IMR-90 (cell line): ENCODE results near the gene SEMA6A.

Source experiments
- CTCF ChIP-seq: conservative IDR thresholded peaks from 2 replicates; pipeline ENCODE4 v1.5.1; 2012; ENCODE audit warnings: mild to moderate bottlenecking, low read depth, low read length, improper control_type of control experiment
- FOS ChIP-seq: fragments of 150-350 bp; IDR thresholded peaks from 2 replicates; pipeline ENCODE4 v1.6.1; 2016; ENCODE audit warnings: low read depth, low read length
- MAFK ChIP-seq: IDR thresholded peaks from 2 replicates; pipeline ENCODE4 v1.6.1; 2012; ENCODE audit warnings: low read depth, low read length, improper control_type of control experiment
- MXI1 ChIP-seq: IDR thresholded peaks from 2 replicates; pipeline ENCODE4 v1.6.1; 2012; ENCODE audit warnings: low read depth, mild to moderate bottlenecking, low read length, moderate library complexity, borderline replicate concordance
- POLR2A ChIP-seq: IDR thresholded peaks from 2 replicates; pipeline ENCODE4 v1.6.1; 2012; ENCODE audit warnings: mild to moderate bottlenecking, low read depth, low read length
- RCOR1 ChIP-seq: IDR thresholded peaks from 2 replicates; pipeline ENCODE4 v1.6.1; 2012; ENCODE audit warnings: mild to moderate bottlenecking, low read length, improper control_type of control experiment; ENCODE audit not compliant: insufficient replicate concordance
- RFX5 ChIP-seq: IDR thresholded peaks from 2 replicates; pipeline ENCODE4 v1.8.0; 2012; ENCODE audit warnings: low read depth, mild to moderate bottlenecking, low read length, moderate library complexity
- SMC3 ChIP-seq: fragments of 150-350 bp; IDR thresholded peaks from 2 replicates; pipeline ENCODE4 v1.6.1; 2016; ENCODE audit warnings: low read depth, mild to moderate bottlenecking, antibody characterized with exemption, low read length, moderate library complexity
- USF2 ChIP-seq: fragments of 150-350 bp; IDR thresholded peaks from 2 replicates; pipeline ENCODE4 v1.6.1; 2017; ENCODE audit warnings: mild to moderate bottlenecking, antibody characterized with exemption, low read length, low read depth
- TF ChIP-seq, protein P1 (sequence below): fragments of 150-350 bp; IDR thresholded peaks from 2 replicates; pipeline ENCODE4 v1.6.1; 2016; ENCODE audit warnings: low read depth, mild to moderate bottlenecking, low read length, moderate library complexity, borderline replicate concordance

- TF ChIP-seq USF2 (no peak), RCOR1 (no peak), POLR2A (no peak), CTCF (no peak), SMC3 (no peak), MXI1 (no peak), MAFK (no peak), FOS (no peak), RFX5 (no peak)
- TF ChIP-seq, protein P1, sequence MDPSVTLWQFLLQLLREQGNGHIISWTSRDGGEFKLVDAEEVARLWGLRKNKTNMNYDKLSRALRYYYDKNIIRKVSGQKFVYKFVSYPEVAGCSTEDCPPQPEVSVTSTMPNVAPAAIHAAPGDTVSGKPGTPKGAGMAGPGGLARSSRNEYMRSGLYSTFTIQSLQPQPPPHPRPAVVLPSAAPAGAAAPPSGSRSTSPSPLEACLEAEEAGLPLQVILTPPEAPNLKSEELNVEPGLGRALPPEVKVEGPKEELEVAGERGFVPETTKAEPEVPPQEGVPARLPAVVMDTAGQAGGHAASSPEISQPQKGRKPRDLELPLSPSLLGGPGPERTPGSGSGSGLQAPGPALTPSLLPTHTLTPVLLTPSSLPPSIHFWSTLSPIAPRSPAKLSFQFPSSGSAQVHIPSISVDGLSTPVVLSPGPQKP: no peak
These were observed 97.6 kb downstream of the SEMA6A start for GRCh38 chr5:116476897-116477537.
